ENCODE data around the gene HAPSTR1.

GRCh38 chr16:9134739-9135138 lies 43.3 kb downstream of the HAPSTR1 start:
- TF ChIP-seq REST (IDR thresholded peaks at IDR 0.05; ENCODE audit: insufficient read depth in 1 of 2, low read depth in 2 of 2, low read length in 2 of 2) (no peak), POLR2AphosphoS5 (IDR thresholded peaks at IDR 0.05; ENCODE audit: low read depth, low read length) (no peak), TAF1 (IDR thresholded peaks at IDR 0.05; ENCODE audit: borderline replicate concordance, insufficient read depth, low read length) (no peak)
